Endothelial cell (in vitro differentiated cells): ENCODE data around the gene MANSC1. TPM values are rescaled to one million over a fixed set of nuclear protein-coding genes. Genes with fewer than 3 reads are reported as not detected.

Experiments used
- DNase-seq: peaks from one replicate; pipeline ENCODE4 v3.0.0; 2021; ENCODE audit warnings: low spot score
- H3K27ac Mint-ChIP-seq: one replicate; pipeline ENCODE4 v1.8.0; 2021; ENCODE audit warnings: mixed read lengths, inconsistent platforms; ENCODE audit not compliant: unreplicated experiment
- H3K27me3 Mint-ChIP-seq: one replicate; pipeline ENCODE4 v1.8.0; 2021; ENCODE audit warnings: mild to moderate bottlenecking, moderate library complexity, mixed read lengths, inconsistent platforms; ENCODE audit not compliant: unreplicated experiment
- H3K36me3 Mint-ChIP-seq: one replicate; pipeline ENCODE4 v1.8.0; 2021; ENCODE audit warnings: mild to moderate bottlenecking, low read depth, mixed read lengths, inconsistent platforms; ENCODE audit not compliant: unreplicated experiment
- H3K4me1 Mint-ChIP-seq: one replicate; pipeline ENCODE4 v1.8.0; 2021; ENCODE audit warnings: mild to moderate bottlenecking, mixed read lengths, inconsistent platforms; ENCODE audit not compliant: unreplicated experiment
- H3K4me3 Mint-ChIP-seq: one replicate; pipeline ENCODE4 v1.8.0; 2021; ENCODE audit warnings: mild to moderate bottlenecking, mixed read lengths, inconsistent platforms; ENCODE audit not compliant: unreplicated experiment
- H3K9me3 Mint-ChIP-seq: one replicate; pipeline ENCODE4 v1.8.0; 2021; ENCODE audit warnings: mixed read lengths, inconsistent platforms; ENCODE audit not compliant: unreplicated experiment
- CTCF ChIP-seq: fragments of 200-600 bp; sonication (generic); IDR thresholded peaks from one replicate; pipeline ENCODE4 v1.5.0; 2021; ENCODE audit warnings: antibody characterized with exemption; ENCODE audit not compliant: unreplicated experiment
- total RNA-seq: library from RNA; stranded (reverse); fragmentation: NEBNext Ultra II Directional; extraction: Animal tissue kit (Norgen Biotek cat#: 25700); gene quantifications from one replicate; pipeline ENCODE4 v1.2.1, GENCODE V29; 2021; ENCODE audit not compliant: unreplicated experiment

MANSC1 gene
- total RNA-seq, 1 donor from 2014 or later: 21.7 TPM

GRCh38 chr12:12281134-12281533 is 68.9 kb downstream of the MANSC1 start:
- no peaks in the 10 kb centered on the region for H3K9me3 Mint-ChIP-seq
- no peak for DNase-seq
- no peaks in the 10 kb centered on the region for H3K27me3 Mint-ChIP-seq
- H3K4me1 Mint-ChIP-seq: no peaks in the 10 kb centered on the region
- no peak for TF ChIP-seq CTCF
- no peak overlapping the region for H3K4me3 Mint-ChIP-seq
- no peaks in the 10 kb centered on the region for H3K36me3 Mint-ChIP-seq
- H3K27ac Mint-ChIP-seq: no peak overlapping the region

- H3K27ac Mint-ChIP-seq: no peak overlapping the region
- no peaks in the 10 kb centered on the region for H3K27me3 Mint-ChIP-seq
- DNase-seq: no peak
- H3K9me3 Mint-ChIP-seq: no peaks in the 10 kb centered on the region
- no peaks in the 10 kb centered on the region for H3K4me1 Mint-ChIP-seq
- TF ChIP-seq CTCF: no peak
- no peak overlapping the region for H3K4me3 Mint-ChIP-seq
- H3K36me3 Mint-ChIP-seq: peaks cover 3% of the 10 kb centered on the region
Observed at GRCh38 chr12:12278899-12279298, 71.1 kb downstream of the MANSC1 start.

Other genes with a start within 250 kb of the MANSC1 start
- 82.9 TPM for gene LRP6, start 83.2 kb downstream of the MANSC1 start, total RNA-seq
- gene BORCS5, start 6.8 kb upstream of the MANSC1 start, total RNA-seq: 10.4 TPM
- 12.9 TPM for gene DUSP16, start 212.6 kb upstream of the MANSC1 start, total RNA-seq